Neural cell (in vitro differentiated cells): Measurements from ENCODE around the gene NIPA2. TPM values are rescaled to one million over a fixed set of nuclear protein-coding genes. Genes with fewer than 3 reads are reported as not detected.

Experiments used
- H2AFZ ChIP-seq: fragments of 200-600, 300-800 bp; sonication (generic), shearing (Covaris generic); 2 replicates; pipeline ENCODE4 v1.6.0; 2014; ENCODE audit warnings: low read depth, mild to moderate bottlenecking, antibody characterized with exemption, low read length, moderate library complexity
- H3F3A ChIP-seq: fragments of 200-600 bp; shearing (Covaris generic); 2 replicates; pipeline ENCODE4 v1.6.1; 2016; ENCODE audit warnings: mild to moderate bottlenecking, moderate library complexity, mixed read lengths, antibody characterized with exemption, low read length; ENCODE audit not compliant: insufficient read depth, poor library complexity, severe bottlenecking
- H3K27ac ChIP-seq: fragments of 200-600, 300-800 bp; sonication (generic), shearing (Covaris generic); 2 replicates; pipeline ENCODE4 v1.5.1; 2014; ENCODE audit warnings: mild to moderate bottlenecking, low read length, moderate library complexity
- H3K27me3 ChIP-seq: fragments of 300-800, 200-600 bp; sonication (generic), shearing (Covaris generic); 2 replicates; pipeline ENCODE4 v1.6.0; 2014; ENCODE audit warnings: mild to moderate bottlenecking, low read depth, low read length, moderate library complexity; ENCODE audit not compliant: insufficient read depth
- H3K36me3 ChIP-seq: fragments of 300-800, 200-600 bp; sonication (generic), shearing (Covaris generic); 2 replicates; pipeline ENCODE4 v1.5.1; 2014; ENCODE audit warnings: mild to moderate bottlenecking, antibody characterized with exemption, low read length, moderate library complexity; ENCODE audit not compliant: insufficient read depth
- H3K4me2 ChIP-seq: fragments of 300-800, 200-600 bp; sonication (generic), shearing (Covaris generic); 2 replicates; pipeline ENCODE4 v1.6.0; 2014; ENCODE audit warnings: mild to moderate bottlenecking, low read length
- H3K4me3 ChIP-seq: fragments of 300-800, 200-600 bp; sonication (generic), shearing (Covaris generic); 2 replicates; pipeline ENCODE4 v1.5.1; 2014; ENCODE audit warnings: mild to moderate bottlenecking, low read length, moderate library complexity
- H3K79me2 ChIP-seq: fragments of 200-600 bp; shearing (Covaris generic); replicated peaks from 2 replicates; pipeline ENCODE4 v1.6.0; 2014; ENCODE audit warnings: mild to moderate bottlenecking, low read length, moderate library complexity; ENCODE audit not compliant: insufficient read depth
- H3K9ac ChIP-seq: fragments of 300-800, 200-600 bp; sonication (generic), shearing (Covaris generic); 2 replicates; pipeline ENCODE4 v1.6.1; 2016; ENCODE audit warnings: mild to moderate bottlenecking, low read length, mixed read lengths
- H3K9me2 ChIP-seq: fragments of 200-600 bp; shearing (Covaris generic); 2 replicates; pipeline ENCODE4 v1.6.1; 2016; ENCODE audit warnings: mild to moderate bottlenecking, low read length, mixed read lengths; ENCODE audit not compliant: insufficient read depth
- H3K9me3 ChIP-seq: fragments of 200-600, 300-800 bp; sonication (generic), shearing (Covaris generic); 2 replicates; pipeline ENCODE4 v1.6.1; 2016; ENCODE audit warnings: mild to moderate bottlenecking, mixed run types, low read length, moderate library complexity, mixed read lengths
- H4K20me1 ChIP-seq: fragments of 200-600 bp; shearing (Covaris generic); 2 replicates; pipeline ENCODE4 v1.6.1; 2016; ENCODE audit warnings: mild to moderate bottlenecking, mixed run types; ENCODE audit not compliant: insufficient read depth
- EP300 ChIP-seq: fragments of 450-650 bp; conservative IDR thresholded peaks from 2 replicates; pipeline ENCODE4 v1.6.1; 2014; ENCODE audit warnings: antibody characterized with exemption, mild to moderate bottlenecking, moderate library complexity; ENCODE audit not compliant: poor library complexity, severe bottlenecking
- EZH2 ChIP-seq: fragments of 200-600, 300-800 bp; shearing (Covaris generic), sonication (generic); IDR thresholded peaks from 2 replicates; pipeline ENCODE4 v1.6.1; 2014; ENCODE audit warnings: antibody characterized with exemption, low read length, borderline replicate concordance, mild to moderate bottlenecking; ENCODE audit not compliant: insufficient read depth, poor library complexity, severe bottlenecking
- MXI1 ChIP-seq: fragments of 450-650 bp; conservative IDR thresholded peaks from 2 replicates; pipeline ENCODE4 v1.6.1; 2014; ENCODE audit warnings: antibody characterized with exemption, mild to moderate bottlenecking; ENCODE audit not compliant: poor library complexity, severe bottlenecking
- POLR2AphosphoS5 ChIP-seq: IDR thresholded peaks from 2 replicates; pipeline ENCODE4 v1.6.1; 2012
- RAD21 ChIP-seq: fragments of 450-650 bp; conservative IDR thresholded peaks from 2 replicates; pipeline ENCODE4 v1.6.1; 2014; ENCODE audit warnings: antibody characterized with exemption, mild to moderate bottlenecking, moderate library complexity
- SMC3 ChIP-seq: fragments of 450-650 bp; conservative IDR thresholded peaks from 2 replicates; pipeline ENCODE4 v1.6.1; 2014; ENCODE audit warnings: antibody characterized with exemption, mild to moderate bottlenecking, moderate library complexity; ENCODE audit not compliant: poor library complexity
- TAF1 ChIP-seq: IDR thresholded peaks from 2 replicates; pipeline ENCODE4 v1.6.1; 2012; ENCODE audit warnings: low read depth
- polyA plus RNA-seq: library from polyadenylated mRNA; depleted of rRNA; stranded (reverse); fragments of >200 nt; gene quantifications from 2 replicates; pipeline ENCODE4 v1.2.3, GENCODE V29; 2014
- TF ChIP-seq, protein P1 (sequence below): IDR thresholded peaks from 2 replicates; pipeline ENCODE4 v1.6.1; 2012; ENCODE audit warnings: borderline replicate concordance
- TF ChIP-seq, protein P2 (sequence below): fragments of 450-650 bp; IDR thresholded peaks from 2 replicates; pipeline ENCODE4 v1.5.1; 2014; ENCODE audit warnings: antibody characterized with exemption, mild to moderate bottlenecking, moderate library complexity; ENCODE audit not compliant: poor library complexity, severe bottlenecking

NIPA2 gene
- polyA plus RNA-seq, 1 donor from 2014 or later = 52.6 TPM

DNA sequence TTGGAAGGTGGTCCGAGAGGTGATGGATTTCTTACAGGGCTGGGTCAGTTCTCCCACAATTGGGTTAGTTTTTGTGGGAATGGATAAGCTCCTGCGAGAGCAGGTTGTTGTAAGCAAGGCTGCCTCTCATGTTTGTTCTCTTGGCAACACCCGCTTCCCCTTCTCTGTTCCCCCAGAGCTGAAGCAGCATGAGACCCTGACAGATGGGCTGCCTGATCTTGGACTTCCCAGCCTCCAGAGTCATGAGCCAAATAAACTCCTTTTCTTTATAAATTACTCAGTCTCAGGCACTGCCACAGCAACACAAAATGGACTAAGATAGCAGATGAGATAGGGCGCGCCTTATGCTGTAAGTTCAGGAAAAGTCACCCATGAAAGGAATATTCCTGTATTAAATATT is 38.7 kb downstream of the NIPA2 start:
- no peaks in the 10 kb centered on the region for H3K9me2 ChIP-seq
- H3F3A ChIP-seq = no peaks in the 10 kb centered on the region
- H3K27ac ChIP-seq = no peak overlapping the region
- no peaks in the 10 kb centered on the region for H3K9me3 ChIP-seq
- H4K20me1 ChIP-seq = no peaks in the 10 kb centered on the region
- H3K27me3 ChIP-seq = no peaks in the 10 kb centered on the region
- no peaks in the 10 kb centered on the region for H3K36me3 ChIP-seq
- no peak overlapping the region for H3K9ac ChIP-seq
- H2AFZ ChIP-seq = no peak overlapping the region
- H3K4me3 ChIP-seq = no peak overlapping the region
- H3K4me2 ChIP-seq = no peak overlapping the region
- TF ChIP-seq, protein P1, sequence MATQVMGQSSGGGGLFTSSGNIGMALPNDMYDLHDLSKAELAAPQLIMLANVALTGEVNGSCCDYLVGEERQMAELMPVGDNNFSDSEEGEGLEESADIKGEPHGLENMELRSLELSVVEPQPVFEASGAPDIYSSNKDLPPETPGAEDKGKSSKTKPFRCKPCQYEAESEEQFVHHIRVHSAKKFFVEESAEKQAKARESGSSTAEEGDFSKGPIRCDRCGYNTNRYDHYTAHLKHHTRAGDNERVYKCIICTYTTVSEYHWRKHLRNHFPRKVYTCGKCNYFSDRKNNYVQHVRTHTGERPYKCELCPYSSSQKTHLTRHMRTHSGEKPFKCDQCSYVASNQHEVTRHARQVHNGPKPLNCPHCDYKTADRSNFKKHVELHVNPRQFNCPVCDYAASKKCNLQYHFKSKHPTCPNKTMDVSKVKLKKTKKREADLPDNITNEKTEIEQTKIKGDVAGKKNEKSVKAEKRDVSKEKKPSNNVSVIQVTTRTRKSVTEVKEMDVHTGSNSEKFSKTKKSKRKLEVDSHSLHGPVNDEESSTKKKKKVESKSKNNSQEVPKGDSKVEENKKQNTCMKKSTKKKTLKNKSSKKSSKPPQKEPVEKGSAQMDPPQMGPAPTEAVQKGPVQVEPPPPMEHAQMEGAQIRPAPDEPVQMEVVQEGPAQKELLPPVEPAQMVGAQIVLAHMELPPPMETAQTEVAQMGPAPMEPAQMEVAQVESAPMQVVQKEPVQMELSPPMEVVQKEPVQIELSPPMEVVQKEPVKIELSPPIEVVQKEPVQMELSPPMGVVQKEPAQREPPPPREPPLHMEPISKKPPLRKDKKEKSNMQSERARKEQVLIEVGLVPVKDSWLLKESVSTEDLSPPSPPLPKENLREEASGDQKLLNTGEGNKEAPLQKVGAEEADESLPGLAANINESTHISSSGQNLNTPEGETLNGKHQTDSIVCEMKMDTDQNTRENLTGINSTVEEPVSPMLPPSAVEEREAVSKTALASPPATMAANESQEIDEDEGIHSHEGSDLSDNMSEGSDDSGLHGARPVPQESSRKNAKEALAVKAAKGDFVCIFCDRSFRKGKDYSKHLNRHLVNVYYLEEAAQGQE = no peak
- no peak for TF ChIP-seq MXI1
- TF ChIP-seq TAF1 = no peak
- TF ChIP-seq POLR2AphosphoS5 = no peak
- TF ChIP-seq, protein P2, sequence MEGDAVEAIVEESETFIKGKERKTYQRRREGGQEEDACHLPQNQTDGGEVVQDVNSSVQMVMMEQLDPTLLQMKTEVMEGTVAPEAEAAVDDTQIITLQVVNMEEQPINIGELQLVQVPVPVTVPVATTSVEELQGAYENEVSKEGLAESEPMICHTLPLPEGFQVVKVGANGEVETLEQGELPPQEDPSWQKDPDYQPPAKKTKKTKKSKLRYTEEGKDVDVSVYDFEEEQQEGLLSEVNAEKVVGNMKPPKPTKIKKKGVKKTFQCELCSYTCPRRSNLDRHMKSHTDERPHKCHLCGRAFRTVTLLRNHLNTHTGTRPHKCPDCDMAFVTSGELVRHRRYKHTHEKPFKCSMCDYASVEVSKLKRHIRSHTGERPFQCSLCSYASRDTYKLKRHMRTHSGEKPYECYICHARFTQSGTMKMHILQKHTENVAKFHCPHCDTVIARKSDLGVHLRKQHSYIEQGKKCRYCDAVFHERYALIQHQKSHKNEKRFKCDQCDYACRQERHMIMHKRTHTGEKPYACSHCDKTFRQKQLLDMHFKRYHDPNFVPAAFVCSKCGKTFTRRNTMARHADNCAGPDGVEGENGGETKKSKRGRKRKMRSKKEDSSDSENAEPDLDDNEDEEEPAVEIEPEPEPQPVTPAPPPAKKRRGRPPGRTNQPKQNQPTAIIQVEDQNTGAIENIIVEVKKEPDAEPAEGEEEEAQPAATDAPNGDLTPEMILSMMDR = no peak
- no peak for TF ChIP-seq SMC3
- no peak for TF ChIP-seq EP300
- TF ChIP-seq EZH2 = no peak
- TF ChIP-seq RAD21 = no peak
- no peaks in the 10 kb centered on the region for H3K79me2 ChIP-seq

DNA sequence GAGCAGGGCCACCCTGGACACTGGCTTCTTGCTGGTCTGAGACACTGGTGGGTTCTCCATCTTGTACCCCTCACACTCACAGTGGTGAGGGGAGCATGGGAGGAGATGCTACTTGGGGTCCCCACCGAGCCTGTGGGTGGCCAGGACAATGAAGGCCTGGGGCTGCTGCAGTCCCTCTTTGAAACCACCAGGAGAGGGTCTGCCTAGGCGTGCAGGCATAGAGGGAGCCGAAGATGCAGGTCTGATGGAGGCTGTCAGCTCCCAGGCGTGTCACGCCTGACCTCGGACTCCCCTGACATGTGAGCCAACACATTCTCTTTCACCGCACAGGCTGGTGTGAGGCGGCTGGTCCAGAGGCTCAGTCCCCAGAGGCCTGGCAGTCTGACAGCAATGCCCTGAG is 39.1 kb downstream of the NIPA2 start:
- TF ChIP-seq EZH2 (no peak), MXI1 (no peak), EP300 (no peak), SMC3 (no peak), TAF1 (no peak), POLR2AphosphoS5 (no peak), RAD21 (no peak)
- TF ChIP-seq, protein P2 = no peak
- TF ChIP-seq, protein P1 = no peak
- Histone ChIP-seq H3K4me2 (no peak overlapping the region), H3K4me3 (no peak overlapping the region), H3K27ac (no peak overlapping the region), H4K20me1 (no peaks in the 10 kb centered on the region), H3K27me3 (no peaks in the 10 kb centered on the region), H3K9ac (no peak overlapping the region), H3K9me2 (no peaks in the 10 kb centered on the region), H3K79me2 (no peaks in the 10 kb centered on the region), H3K36me3 (no peaks in the 10 kb centered on the region), H3F3A (no peaks in the 10 kb centered on the region), H2AFZ (no peak overlapping the region), H3K9me3 (no peaks in the 10 kb centered on the region)
